ENCODE measurements around the gene R3HDM2.

R3HDM2 gene

DNA sequence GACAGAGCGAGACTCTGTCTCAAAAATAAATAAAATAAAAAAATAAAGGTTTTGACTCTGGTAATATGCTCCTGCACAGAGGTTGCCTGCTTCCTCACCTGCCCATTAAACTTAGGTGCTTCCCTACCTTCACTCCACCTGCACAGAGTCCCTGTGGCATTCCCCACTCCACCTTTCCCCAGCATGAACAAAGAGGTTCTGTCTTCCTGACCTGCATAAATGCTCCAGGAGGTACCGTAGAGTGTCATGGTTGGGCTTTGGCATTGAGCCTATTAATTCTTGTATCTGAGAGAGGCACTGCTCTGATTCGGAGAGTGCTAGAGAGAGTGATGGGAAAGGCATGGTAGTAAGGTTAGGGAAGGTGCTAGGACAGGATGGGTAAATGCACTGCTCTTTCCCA, 42.5 kb upstream of the R3HDM2 start:
- Histone ChIP-seq H2BK15ac (ENCODE audit: low read depth, poor library complexity, severe bottlenecking) (no peak overlapping the region), H3K4me2 (ENCODE audit: low read length, poor library complexity, severe bottlenecking) (no peak overlapping the region), H2AK5ac (ENCODE audit: low read length, severe bottlenecking) (no peak overlapping the region), H3K27ac (ENCODE audit: low read length, poor library complexity, severe bottlenecking) (no peak overlapping the region), H3K36me3 (ENCODE audit: control insufficient read depth in 1 of 2, insufficient read depth in 2 of 2, low read depth in 1 of 2, low read length in 2 of 2) (no peaks in the 10 kb centered on the region), H4K91ac (ENCODE audit: low read length) (no peak overlapping the region), H3K4ac (ENCODE audit: low read depth in 1 of 2, low read length in 2 of 2) (no peak overlapping the region), H2BK120ac (ENCODE audit: low read depth, low read length) (no peak overlapping the region), H3K18ac (ENCODE audit: low read depth in 1 of 2, low read length in 2 of 2) (no peak overlapping the region), H3K9me3 (ENCODE audit: control insufficient read depth, low read length) (no peaks in the 10 kb centered on the region), H2BK5ac (ENCODE audit: low read depth, low read length, poor library complexity, severe bottlenecking) (no peak overlapping the region), H3K4me3 (ENCODE audit: insufficient read depth in 1 of 2, low read depth in 1 of 2, low read length in 2 of 2) (no peak overlapping the region), H2AFZ (ENCODE audit: low read depth, low read length) (no peak overlapping the region), H3K14ac (ENCODE audit: low read length in 2 of 2) (no peak overlapping the region), H2BK12ac (ENCODE audit: low read length in 2 of 2) (no peak overlapping the region), H4K8ac (ENCODE audit: low read length) (no peak overlapping the region), H3K23ac (ENCODE audit: low read length in 2 of 2) (no peak overlapping the region), H3K27me3 (ENCODE audit: control insufficient read depth in 1 of 2, insufficient read depth in 1 of 2, low read length in 2 of 2) (peaks cover 86 to 96% of the 10 kb centered on the region in 2 experiments), H3K79me1 (replicated peaks; ENCODE audit: low read length, poor library complexity, severe bottlenecking) (no peaks in the 10 kb centered on the region), H3K9ac (ENCODE audit: low read length) (no peak overlapping the region), H3K4me1 (ENCODE audit: control insufficient read depth, insufficient read depth, low read depth, low read length) (peaks cover 14% of the 10 kb centered on the region)
- WGBS: 93% methylated on average over 2 of the region's 3 CpGs
- no peak for DNase-seq

- no peak overlapping the region for H3K4ac ChIP-seq (ENCODE audit: low read depth in 1 of 2, low read length in 2 of 2)
- no peaks in the 10 kb centered on the region for H3K9me3 ChIP-seq (ENCODE audit: control insufficient read depth, low read length)
- peaks cover 89 to 96% of the 10 kb centered on the region in 2 experiments for H3K27me3 ChIP-seq (ENCODE audit: control insufficient read depth in 1 of 2, insufficient read depth in 1 of 2, low read length in 2 of 2)
- no peak overlapping the region for H3K9ac ChIP-seq (ENCODE audit: low read length)
- H2AFZ ChIP-seq (ENCODE audit: low read depth, low read length): no peak overlapping the region
- H2BK12ac ChIP-seq (ENCODE audit: low read length in 2 of 2): no peak overlapping the region
- H4K8ac ChIP-seq (ENCODE audit: low read length): no peak overlapping the region
- no peak overlapping the region for H3K23ac ChIP-seq (ENCODE audit: low read length in 2 of 2)
- no peak overlapping the region for H3K27ac ChIP-seq (ENCODE audit: low read length, poor library complexity, severe bottlenecking)
- H3K4me2 ChIP-seq (ENCODE audit: low read length, poor library complexity, severe bottlenecking): no peak overlapping the region
- H4K91ac ChIP-seq (ENCODE audit: low read length): no peak overlapping the region
- 100% methylated on average over 1 of the region's 3 CpGs for WGBS
- H2BK15ac ChIP-seq (ENCODE audit: low read depth, poor library complexity, severe bottlenecking): no peak overlapping the region
- no peak overlapping the region for H2AK5ac ChIP-seq (ENCODE audit: low read length, severe bottlenecking)
- H3K4me3 ChIP-seq (ENCODE audit: insufficient read depth in 1 of 2, low read depth in 1 of 2, low read length in 2 of 2): no peak overlapping the region
- no peak for DNase-seq
- no peak overlapping the region for H2BK5ac ChIP-seq (ENCODE audit: low read depth, low read length, poor library complexity, severe bottlenecking)
- no peak overlapping the region for H3K18ac ChIP-seq (ENCODE audit: low read depth in 1 of 2, low read length in 2 of 2)
- no peak overlapping the region for H3K14ac ChIP-seq (ENCODE audit: low read length in 2 of 2)
- no peaks in the 10 kb centered on the region for H3K36me3 ChIP-seq (ENCODE audit: control insufficient read depth in 1 of 2, insufficient read depth in 2 of 2, low read depth in 1 of 2, low read length in 2 of 2)
- no peak overlapping the region for H2BK120ac ChIP-seq (ENCODE audit: low read depth, low read length)
- peaks cover 14% of the 10 kb centered on the region for H3K4me1 ChIP-seq (ENCODE audit: control insufficient read depth, insufficient read depth, low read depth, low read length)
- H3K79me1 ChIP-seq (replicated peaks; ENCODE audit: low read length, poor library complexity, severe bottlenecking): no peaks in the 10 kb centered on the region
These were observed 41.5 kb upstream of the R3HDM2 start for GRCh38 chr12:57472391-57472790.

GRCh38 chr12:57471661-57472060, 40.8 kb upstream of the R3HDM2 start:
- Histone ChIP-seq H3K36me3 (ENCODE audit: control insufficient read depth in 1 of 2, insufficient read depth in 2 of 2, low read depth in 1 of 2, low read length in 2 of 2) (no peaks in the 10 kb centered on the region), H3K18ac (ENCODE audit: low read depth in 1 of 2, low read length in 2 of 2) (no peak overlapping the region), H3K27me3 (ENCODE audit: control insufficient read depth in 1 of 2, insufficient read depth in 1 of 2, low read length in 2 of 2) (peaks cover 89 to 96% of the 10 kb centered on the region in 2 experiments), H3K79me1 (replicated peaks; ENCODE audit: low read length, poor library complexity, severe bottlenecking) (no peaks in the 10 kb centered on the region), H4K91ac (ENCODE audit: low read length) (no peak overlapping the region), H3K4me3 (ENCODE audit: insufficient read depth in 1 of 2, low read depth in 1 of 2, low read length in 2 of 2) (no peak overlapping the region), H2BK120ac (ENCODE audit: low read depth, low read length) (no peak overlapping the region), H3K4ac (ENCODE audit: low read depth in 1 of 2, low read length in 2 of 2) (no peak overlapping the region), H3K4me2 (ENCODE audit: low read length, poor library complexity, severe bottlenecking) (no peak overlapping the region), H2BK15ac (ENCODE audit: low read depth, poor library complexity, severe bottlenecking) (no peak overlapping the region), H3K9me3 (ENCODE audit: control insufficient read depth, low read length) (no peaks in the 10 kb centered on the region), H2BK12ac (ENCODE audit: low read length in 2 of 2) (no peak overlapping the region), H3K23ac (ENCODE audit: low read length in 2 of 2) (no peak overlapping the region), H3K14ac (ENCODE audit: low read length in 2 of 2) (no peak overlapping the region), H3K9ac (ENCODE audit: low read length) (no peak overlapping the region), H2BK5ac (ENCODE audit: low read depth, low read length, poor library complexity, severe bottlenecking) (no peak overlapping the region), H3K27ac (ENCODE audit: low read length, poor library complexity, severe bottlenecking) (no peak overlapping the region), H2AFZ (ENCODE audit: low read depth, low read length) (no peak overlapping the region), H2AK5ac (ENCODE audit: low read length, severe bottlenecking) (no peak overlapping the region), H3K4me1 (ENCODE audit: control insufficient read depth, insufficient read depth, low read depth, low read length) (peaks cover 14% of the 10 kb centered on the region), H4K8ac (ENCODE audit: low read length) (no peak overlapping the region)
- WGBS: 71% methylated on average over 3 of the region's 3 CpGs
- DNase-seq: no peak

GRCh38 chr12:57470970-57471656, 40.3 kb upstream of the R3HDM2 start:
- no peak overlapping the region for H4K8ac ChIP-seq (ENCODE audit: low read length)
- no peaks in the 10 kb centered on the region for H3K9me3 ChIP-seq (ENCODE audit: control insufficient read depth, low read length)
- H3K14ac ChIP-seq (ENCODE audit: low read length in 2 of 2): no peak overlapping the region
- 86% methylated on average over 3 of the region's 4 CpGs for WGBS
- no peak overlapping the region for H2BK15ac ChIP-seq (ENCODE audit: low read depth, poor library complexity, severe bottlenecking)
- no peak overlapping the region for H2BK120ac ChIP-seq (ENCODE audit: low read depth, low read length)
- H4K91ac ChIP-seq (ENCODE audit: low read length): no peak overlapping the region
- H2BK5ac ChIP-seq (ENCODE audit: low read depth, low read length, poor library complexity, severe bottlenecking): no peak overlapping the region
- H3K4ac ChIP-seq (ENCODE audit: low read depth in 1 of 2, low read length in 2 of 2): no peak overlapping the region
- H3K9ac ChIP-seq (ENCODE audit: low read length): no peak overlapping the region
- no peak overlapping the region for H2AFZ ChIP-seq (ENCODE audit: low read depth, low read length)
- H3K23ac ChIP-seq (ENCODE audit: low read length in 2 of 2): no peak overlapping the region
- no peak overlapping the region for H2BK12ac ChIP-seq (ENCODE audit: low read length in 2 of 2)
- no peak overlapping the region for H2AK5ac ChIP-seq (ENCODE audit: low read length, severe bottlenecking)
- no peak overlapping the region for H3K4me2 ChIP-seq (ENCODE audit: low read length, poor library complexity, severe bottlenecking)
- no peak overlapping the region for H3K4me3 ChIP-seq (ENCODE audit: insufficient read depth in 1 of 2, low read depth in 1 of 2, low read length in 2 of 2)
- H3K36me3 ChIP-seq (ENCODE audit: control insufficient read depth in 1 of 2, insufficient read depth in 2 of 2, low read depth in 1 of 2, low read length in 2 of 2): no peaks in the 10 kb centered on the region
- H3K18ac ChIP-seq (ENCODE audit: low read depth in 1 of 2, low read length in 2 of 2): no peak overlapping the region
- H3K79me1 ChIP-seq (replicated peaks; ENCODE audit: low read length, poor library complexity, severe bottlenecking): no peaks in the 10 kb centered on the region
- H3K27ac ChIP-seq (ENCODE audit: low read length, poor library complexity, severe bottlenecking): no peak overlapping the region
- no peak for DNase-seq
- peaks cover 11% of the 10 kb centered on the region for H3K4me1 ChIP-seq (ENCODE audit: control insufficient read depth, insufficient read depth, low read depth, low read length)
- peaks cover 84 to 95% of the 10 kb centered on the region in 2 experiments for H3K27me3 ChIP-seq (ENCODE audit: control insufficient read depth in 1 of 2, insufficient read depth in 1 of 2, low read length in 2 of 2)

Data from mesenchymal stem cell (in vitro differentiated cells and primary cell).